HL-60 (cell line): Measurements from ENCODE around the gene TNRC18.
"Not testable (repeated sequence)": the region's sequence is repeated elsewhere in the genome, so short reads cannot be mapped to it uniquely, and the experiment has no call there.

ENCODE experiments used
- DNase-seq, 2 experiments: peaks; one replicate each; pipeline ENCODE4 v3.0.0-alpha.2; 2010 to 2020; ENCODE audit warnings: low read depth in 1 of 2, low spot score in 1 of 2
- H3K27ac ChIP-seq: fragments of 250-450 bp; sonication (Bioruptor Pico); replicated peaks from 2 replicates; pipeline ENCODE4 v1.5.1; 2020; ENCODE audit warnings: mild to moderate bottlenecking, moderate library complexity
- H3K27me3 ChIP-seq: fragments of 250-450 bp; sonication (Bioruptor Pico); 2 replicates; pipeline ENCODE4 v1.5.1; 2021; ENCODE audit warnings: mild to moderate bottlenecking, moderate library complexity; ENCODE audit not compliant: insufficient read depth, poor library complexity, severe bottlenecking
- H3K4me3 ChIP-seq: replicated peaks from 2 replicates; pipeline ENCODE4 v1.5.1; 2011; ENCODE audit warnings: mild to moderate bottlenecking, control low read depth, low read length; ENCODE audit not compliant: insufficient read depth
- GABPA ChIP-seq: IDR thresholded peaks from 2 replicates; pipeline ENCODE4 v1.6.1; 2012; ENCODE audit warnings: low read depth
- POLR2AphosphoS5 ChIP-seq: IDR thresholded peaks from 2 replicates; pipeline ENCODE4 v1.6.1; 2012; ENCODE audit warnings: low read depth
- SPI1 ChIP-seq: IDR thresholded peaks from 2 replicates; pipeline ENCODE4 v1.6.1; 2012; ENCODE audit warnings: low read depth, mild to moderate bottlenecking, borderline replicate concordance
- TF ChIP-seq, protein P1 (sequence below): IDR thresholded peaks from one replicate; pipeline ENCODE4 v1.5.1; 2011; ENCODE audit warnings: low read length, control low read depth, inconsistent platforms; ENCODE audit not compliant: insufficient read depth
- TF ChIP-seq, protein P2 (sequence below): IDR thresholded peaks from 2 replicates; pipeline ENCODE4 v1.6.1; 2012; ENCODE audit warnings: low read depth; ENCODE audit not compliant: insufficient replicate concordance

TNRC18 gene

DNA sequence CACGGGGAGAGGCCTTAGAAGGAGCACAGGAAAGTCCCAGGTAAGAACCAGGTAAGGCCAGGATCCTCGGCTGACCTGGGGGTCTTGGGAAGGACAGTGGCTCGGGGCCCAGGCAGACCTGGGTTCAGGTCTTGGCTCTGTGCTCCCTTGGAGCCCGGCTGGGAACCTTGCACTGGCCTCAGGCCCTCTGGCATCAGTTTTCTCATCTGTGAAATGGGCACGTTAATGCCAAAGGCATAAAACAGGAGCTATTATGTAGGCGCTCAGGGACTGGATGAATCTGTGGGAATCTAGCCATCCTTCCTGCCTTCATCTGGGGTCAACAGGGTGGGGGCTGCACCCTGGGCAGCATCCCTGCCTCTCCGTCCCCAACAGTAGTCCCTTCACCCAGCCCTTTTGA, 149.2 kb downstream of the TNRC18 start:
- TF ChIP-seq, protein P1, sequence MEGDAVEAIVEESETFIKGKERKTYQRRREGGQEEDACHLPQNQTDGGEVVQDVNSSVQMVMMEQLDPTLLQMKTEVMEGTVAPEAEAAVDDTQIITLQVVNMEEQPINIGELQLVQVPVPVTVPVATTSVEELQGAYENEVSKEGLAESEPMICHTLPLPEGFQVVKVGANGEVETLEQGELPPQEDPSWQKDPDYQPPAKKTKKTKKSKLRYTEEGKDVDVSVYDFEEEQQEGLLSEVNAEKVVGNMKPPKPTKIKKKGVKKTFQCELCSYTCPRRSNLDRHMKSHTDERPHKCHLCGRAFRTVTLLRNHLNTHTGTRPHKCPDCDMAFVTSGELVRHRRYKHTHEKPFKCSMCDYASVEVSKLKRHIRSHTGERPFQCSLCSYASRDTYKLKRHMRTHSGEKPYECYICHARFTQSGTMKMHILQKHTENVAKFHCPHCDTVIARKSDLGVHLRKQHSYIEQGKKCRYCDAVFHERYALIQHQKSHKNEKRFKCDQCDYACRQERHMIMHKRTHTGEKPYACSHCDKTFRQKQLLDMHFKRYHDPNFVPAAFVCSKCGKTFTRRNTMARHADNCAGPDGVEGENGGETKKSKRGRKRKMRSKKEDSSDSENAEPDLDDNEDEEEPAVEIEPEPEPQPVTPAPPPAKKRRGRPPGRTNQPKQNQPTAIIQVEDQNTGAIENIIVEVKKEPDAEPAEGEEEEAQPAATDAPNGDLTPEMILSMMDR = no peak
- no peak for TF ChIP-seq POLR2AphosphoS5
- TF ChIP-seq SPI1 = no peak
- DNase-seq = no peak
- no peak overlapping the region for H3K27ac ChIP-seq
- H3K27me3 ChIP-seq = no peaks in the 10 kb centered on the region
- no peak overlapping the region for H3K4me3 ChIP-seq

DNA sequence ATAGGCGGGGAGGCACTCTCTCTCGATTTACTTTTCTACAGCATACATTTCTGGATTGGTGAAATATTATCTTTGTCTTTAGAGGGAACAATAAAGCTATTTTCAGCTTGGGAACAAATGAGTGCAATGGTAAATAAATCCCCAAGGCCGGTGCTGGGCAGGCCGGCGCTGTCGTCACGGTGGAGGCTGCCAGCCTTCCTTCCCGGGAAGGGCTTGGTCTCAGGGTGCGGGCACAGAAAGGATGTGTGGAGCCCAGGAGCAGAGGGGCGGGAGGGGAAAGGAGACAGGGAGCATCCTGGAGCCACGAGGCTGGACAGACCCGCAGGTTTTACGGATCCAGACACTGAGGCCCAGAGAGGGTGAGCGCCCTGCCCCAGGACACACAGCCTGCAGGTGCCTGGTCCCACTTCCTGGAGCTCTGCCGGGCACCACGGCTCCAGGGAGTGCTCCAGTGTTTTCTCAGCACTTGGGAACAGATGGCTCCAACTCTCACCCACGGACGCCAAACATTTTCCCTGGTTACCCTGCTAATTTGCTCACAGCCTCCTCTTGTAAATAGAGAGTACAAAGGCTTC, 149.7 kb downstream of the TNRC18 start:
- not testable (repeated sequence) for H3K27ac ChIP-seq, H3K27me3 ChIP-seq, DNase-seq, H3K4me3 ChIP-seq

DNA sequence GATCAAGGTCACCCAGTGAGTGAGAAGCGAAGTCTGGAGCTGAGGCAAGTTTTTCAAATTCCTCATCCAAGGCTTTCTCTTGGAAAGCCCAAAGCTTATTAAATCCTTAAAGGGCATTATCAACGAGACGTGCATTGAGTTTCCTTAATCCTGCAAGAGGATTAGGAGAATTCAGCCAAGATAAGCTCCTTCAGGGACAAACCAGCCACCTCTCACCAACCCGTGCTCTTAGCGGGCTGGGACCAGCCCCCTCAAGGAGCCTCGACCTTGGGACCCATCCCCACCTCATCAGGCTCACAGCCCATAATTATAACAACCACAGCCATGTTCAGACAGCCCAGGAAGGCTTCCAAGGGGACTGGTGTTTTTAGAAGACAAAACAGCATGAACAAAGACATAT, 152.8 kb downstream of the TNRC18 start:
- Histone ChIP-seq H3K27ac (no peak overlapping the region), H3K4me3 (no peak overlapping the region), H3K27me3 (no peaks in the 10 kb centered on the region)
- TF ChIP-seq, protein P1 = no peak
- TF ChIP-seq POLR2AphosphoS5 (no peak), SPI1 (no peak), GABPA (no peak)
- TF ChIP-seq, protein P2, sequence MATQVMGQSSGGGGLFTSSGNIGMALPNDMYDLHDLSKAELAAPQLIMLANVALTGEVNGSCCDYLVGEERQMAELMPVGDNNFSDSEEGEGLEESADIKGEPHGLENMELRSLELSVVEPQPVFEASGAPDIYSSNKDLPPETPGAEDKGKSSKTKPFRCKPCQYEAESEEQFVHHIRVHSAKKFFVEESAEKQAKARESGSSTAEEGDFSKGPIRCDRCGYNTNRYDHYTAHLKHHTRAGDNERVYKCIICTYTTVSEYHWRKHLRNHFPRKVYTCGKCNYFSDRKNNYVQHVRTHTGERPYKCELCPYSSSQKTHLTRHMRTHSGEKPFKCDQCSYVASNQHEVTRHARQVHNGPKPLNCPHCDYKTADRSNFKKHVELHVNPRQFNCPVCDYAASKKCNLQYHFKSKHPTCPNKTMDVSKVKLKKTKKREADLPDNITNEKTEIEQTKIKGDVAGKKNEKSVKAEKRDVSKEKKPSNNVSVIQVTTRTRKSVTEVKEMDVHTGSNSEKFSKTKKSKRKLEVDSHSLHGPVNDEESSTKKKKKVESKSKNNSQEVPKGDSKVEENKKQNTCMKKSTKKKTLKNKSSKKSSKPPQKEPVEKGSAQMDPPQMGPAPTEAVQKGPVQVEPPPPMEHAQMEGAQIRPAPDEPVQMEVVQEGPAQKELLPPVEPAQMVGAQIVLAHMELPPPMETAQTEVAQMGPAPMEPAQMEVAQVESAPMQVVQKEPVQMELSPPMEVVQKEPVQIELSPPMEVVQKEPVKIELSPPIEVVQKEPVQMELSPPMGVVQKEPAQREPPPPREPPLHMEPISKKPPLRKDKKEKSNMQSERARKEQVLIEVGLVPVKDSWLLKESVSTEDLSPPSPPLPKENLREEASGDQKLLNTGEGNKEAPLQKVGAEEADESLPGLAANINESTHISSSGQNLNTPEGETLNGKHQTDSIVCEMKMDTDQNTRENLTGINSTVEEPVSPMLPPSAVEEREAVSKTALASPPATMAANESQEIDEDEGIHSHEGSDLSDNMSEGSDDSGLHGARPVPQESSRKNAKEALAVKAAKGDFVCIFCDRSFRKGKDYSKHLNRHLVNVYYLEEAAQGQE = no peak
- DNase-seq = no peak

DNA sequence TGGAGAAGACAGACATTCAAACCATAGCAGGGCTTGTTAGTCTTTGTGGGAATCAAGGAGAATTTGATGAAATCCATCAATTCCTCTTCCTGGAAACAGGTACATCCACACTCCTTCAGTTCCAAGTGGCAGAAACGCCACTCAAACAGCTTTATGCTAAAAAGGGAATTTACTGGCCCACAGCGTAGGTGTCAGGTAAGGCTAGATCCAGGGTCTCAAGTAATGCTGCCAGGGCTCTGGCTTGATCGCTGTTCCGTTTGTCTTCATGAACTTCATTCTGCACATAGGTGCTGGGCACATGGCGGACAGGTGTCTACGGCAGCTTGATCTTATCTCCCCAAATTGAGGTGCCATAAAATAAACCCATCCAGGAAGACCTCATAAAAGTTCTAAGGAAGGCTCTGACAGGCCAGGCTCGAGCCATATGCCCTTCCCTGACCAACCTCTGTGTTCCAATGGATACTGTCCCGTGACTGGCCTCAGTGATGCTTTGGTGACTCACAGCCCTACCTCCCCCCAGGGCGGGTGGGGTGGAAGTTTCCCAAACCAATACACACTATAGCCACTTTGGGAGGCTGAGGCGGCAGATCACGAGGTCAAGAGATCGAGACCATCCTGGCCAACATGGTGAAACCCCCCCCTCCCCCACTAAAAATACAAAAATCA, 153.5 kb downstream of the TNRC18 start:
- not testable (repeated sequence) for H3K27ac ChIP-seq, DNase-seq, H3K27me3 ChIP-seq, H3K4me3 ChIP-seq

DNA sequence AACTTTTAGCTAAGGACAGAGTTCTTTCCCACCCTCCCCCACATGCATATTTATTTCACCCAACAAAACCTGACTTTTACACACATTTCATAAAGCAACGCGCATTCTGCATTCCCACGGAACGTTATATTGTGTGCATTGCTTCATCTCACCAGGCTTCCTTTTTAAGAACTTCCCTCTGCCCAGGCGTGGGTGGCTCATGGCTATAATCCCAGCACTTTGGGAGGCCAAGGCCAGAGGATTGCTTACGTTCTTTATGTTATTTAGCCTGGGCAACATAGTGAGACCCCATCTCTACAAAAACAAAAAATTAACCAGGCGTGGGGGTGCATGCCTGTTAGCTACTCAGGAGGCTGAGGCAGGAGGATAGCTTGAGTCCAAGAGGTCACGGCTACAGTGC, 155.8 kb downstream of the TNRC18 start:
- not testable (repeated sequence) for H3K27me3 ChIP-seq, H3K27ac ChIP-seq, H3K4me3 ChIP-seq
- peak; percentile 5; the same call in 1 of the 2 replicates for TF ChIP-seq SPI1
- DNase-seq = peak in 1 of 2 experiments; percentile 69

DNA sequence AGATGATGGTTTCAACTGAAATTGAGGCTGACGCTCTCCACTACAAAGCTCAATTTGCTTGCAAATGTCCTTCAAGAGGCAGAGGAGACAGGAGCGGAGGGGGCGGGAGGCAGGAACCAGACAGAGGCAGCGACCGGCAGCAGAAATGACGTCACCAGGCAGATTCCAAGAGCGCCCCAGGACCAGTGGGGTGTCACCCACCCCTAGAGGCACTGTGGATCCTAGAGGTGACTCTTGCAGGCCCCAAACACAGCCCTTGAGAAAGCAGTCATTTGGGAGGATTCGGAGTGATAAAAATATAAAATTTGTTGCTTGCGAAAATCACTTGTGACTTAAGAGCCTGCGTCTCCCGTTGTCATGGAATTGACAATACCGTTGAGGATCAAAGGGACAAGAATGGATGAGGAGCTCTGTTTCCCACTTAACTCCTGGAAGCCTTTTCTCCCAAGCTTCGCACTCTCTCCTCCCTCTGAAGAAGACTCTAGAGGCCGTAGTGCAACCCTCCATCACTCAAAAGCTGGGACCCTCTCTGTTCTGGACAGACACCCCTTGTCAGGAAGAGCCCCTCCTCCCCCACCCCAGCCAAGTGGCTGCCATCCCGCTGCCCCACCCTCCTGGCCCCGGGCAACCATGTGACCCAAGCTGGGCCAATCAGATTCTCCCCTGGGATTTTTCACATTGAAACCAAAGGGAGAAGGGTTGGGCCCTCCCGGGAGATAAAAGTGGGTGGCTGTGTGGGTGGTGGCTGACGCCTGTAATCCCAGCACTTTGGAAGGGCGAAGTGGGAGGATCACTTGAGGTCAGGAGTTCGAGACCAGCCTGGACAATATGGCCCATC, 157.2 kb downstream of the TNRC18 start:
- no peak for DNase-seq
- TF ChIP-seq POLR2AphosphoS5 = no peak
- no peak for TF ChIP-seq SPI1
- no peak for TF ChIP-seq GABPA
- TF ChIP-seq, protein P2 = no peak
- TF ChIP-seq, protein P1 = no peak
- H3K27ac ChIP-seq = no peak overlapping the region
- no peak overlapping the region for H3K4me3 ChIP-seq
- H3K27me3 ChIP-seq = no peaks in the 10 kb centered on the region
